Measurements from ENCODE around the gene PDZD2. TPM values are rescaled to one million over a fixed set of nuclear protein-coding genes. Genes with fewer than 3 reads are reported as not detected.
"Not testable (repeated sequence)": the region's sequence is repeated elsewhere in the genome, so short reads cannot be mapped to it uniquely, and the experiment has no call there.

Gene PDZD2
- total RNA-seq, 1 donor from 2014 or later = 81.5 TPM

DNA sequence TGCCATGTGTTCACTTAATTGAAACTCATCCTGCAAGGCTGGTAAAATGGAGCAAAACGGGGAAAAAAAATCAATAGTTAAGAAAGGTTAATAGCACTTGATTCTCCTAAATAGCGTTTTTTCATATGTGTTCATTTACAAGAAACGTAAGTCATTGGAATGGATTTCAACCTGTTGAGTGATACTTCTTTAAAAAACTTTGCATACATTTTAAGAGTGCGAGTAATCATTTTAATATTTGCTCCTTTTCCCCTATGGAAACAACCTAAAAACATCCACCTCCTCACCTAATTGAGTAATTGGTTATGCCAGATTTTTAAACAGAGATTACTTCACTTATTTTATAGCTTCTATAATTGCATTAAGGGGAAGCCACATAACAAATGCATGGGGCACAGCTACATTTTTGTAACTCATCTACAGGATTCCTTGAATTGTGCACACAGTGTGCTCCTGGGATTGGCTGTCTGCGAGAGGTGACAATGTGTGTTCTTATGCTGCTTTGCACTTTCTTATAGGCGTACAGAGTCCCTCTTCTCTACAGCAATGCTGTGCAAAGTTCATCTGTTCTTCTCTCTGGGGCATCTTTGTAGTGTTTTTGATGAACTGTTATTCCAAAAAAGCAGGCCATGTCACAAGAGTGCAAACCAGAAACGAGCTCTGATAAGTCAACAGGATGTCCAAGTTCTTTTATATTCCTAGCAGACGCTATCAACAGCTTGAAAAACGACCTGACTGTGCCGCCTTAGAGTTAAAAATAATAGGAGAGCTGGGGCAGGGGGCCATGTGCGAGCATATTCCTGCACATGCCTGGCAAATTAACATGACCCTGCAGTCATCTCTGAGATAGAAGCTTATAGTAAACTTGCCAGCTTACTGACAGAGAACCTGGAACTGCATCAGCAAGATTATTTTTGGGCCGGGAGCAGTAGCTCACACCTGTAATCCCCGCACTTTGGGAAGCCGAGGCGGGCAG is 417.2 kb downstream of the PDZD2 start:
- ATAC-seq (ENCODE audit: poor library complexity) (peak; percentile 70), DNase-seq (no peak)

DNA sequence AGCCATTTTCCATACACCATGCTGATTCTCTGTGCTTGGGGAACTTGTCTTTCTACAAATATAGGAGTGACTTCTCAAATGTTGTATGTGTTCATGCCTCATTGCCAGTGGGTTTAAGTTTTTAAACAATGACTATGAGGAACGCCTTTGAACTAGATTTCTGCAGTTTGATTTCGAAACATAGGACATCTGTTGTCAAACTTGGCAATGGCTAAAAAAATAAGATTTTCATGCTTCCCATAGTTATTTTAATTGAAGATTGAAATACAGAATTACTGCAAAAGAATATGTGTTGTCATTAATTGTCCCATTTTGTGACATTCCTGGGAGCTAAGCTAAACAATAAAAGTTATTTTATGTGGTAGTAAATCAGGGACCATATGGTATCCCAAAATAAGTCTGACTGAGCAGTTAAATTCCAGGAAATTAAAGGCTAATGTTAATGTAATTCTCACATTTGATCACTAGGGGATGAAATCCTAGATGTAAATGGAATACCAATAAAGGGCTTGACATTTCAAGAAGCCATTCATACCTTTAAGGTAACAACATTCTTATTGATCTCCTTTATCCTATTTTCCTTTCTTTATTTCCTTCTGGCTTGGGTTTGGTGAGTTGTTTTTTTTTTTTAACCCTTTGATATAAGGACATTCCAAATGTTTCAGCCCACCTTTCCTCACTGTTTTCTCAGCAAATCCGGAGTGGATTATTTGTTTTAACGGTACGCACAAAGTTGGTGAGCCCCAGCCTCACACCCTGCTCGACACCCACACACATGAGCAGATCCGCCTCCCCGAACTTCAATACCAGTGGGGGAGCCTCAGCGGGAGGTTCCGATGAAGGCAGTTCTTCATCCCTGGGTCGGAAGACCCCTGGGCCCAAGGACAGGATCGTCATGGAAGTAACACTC is 418.5 kb downstream of the PDZD2 start:
- no peak for DNase-seq
- no peak for ATAC-seq (ENCODE audit: poor library complexity)
- intact Hi-C loops (cut with DNase I) = no loop called here

More for the DNA sequence above, 417.2 kb downstream of the PDZD2 start:
- intact Hi-C loops (cut with DNase I) = no loop called here

GRCh38 chr5:32058101-32058500 is 419.2 kb downstream of the PDZD2 start:
- DNase-seq = no peak
- ATAC-seq (ENCODE audit: poor library complexity) = no peak

DNA sequence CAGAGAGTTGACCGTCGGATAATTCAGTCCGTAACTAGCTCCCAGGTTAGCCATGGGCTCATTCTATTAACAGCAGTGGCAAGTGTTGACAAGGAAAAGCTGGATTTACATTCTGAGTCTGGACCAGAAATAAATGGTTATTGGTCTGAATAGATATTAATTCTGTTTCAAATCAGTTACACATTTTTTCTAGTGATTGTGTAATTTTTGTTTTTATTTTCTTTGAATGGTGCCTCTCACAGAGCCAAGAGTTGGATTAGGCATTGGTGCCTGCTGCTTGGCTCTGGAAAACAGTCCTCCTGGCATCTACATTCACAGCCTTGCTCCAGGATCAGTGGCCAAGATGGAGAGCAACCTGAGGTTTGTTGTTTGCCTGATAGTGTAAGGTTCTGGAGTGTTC is 420.1 kb downstream of the PDZD2 start:
- no peak for ATAC-seq (ENCODE audit: poor library complexity)

More at GRCh38 chr5:32058101-32058500, 419.2 kb downstream of the PDZD2 start:
- intact Hi-C loops (cut with DNase I) = no loop called here

DNA sequence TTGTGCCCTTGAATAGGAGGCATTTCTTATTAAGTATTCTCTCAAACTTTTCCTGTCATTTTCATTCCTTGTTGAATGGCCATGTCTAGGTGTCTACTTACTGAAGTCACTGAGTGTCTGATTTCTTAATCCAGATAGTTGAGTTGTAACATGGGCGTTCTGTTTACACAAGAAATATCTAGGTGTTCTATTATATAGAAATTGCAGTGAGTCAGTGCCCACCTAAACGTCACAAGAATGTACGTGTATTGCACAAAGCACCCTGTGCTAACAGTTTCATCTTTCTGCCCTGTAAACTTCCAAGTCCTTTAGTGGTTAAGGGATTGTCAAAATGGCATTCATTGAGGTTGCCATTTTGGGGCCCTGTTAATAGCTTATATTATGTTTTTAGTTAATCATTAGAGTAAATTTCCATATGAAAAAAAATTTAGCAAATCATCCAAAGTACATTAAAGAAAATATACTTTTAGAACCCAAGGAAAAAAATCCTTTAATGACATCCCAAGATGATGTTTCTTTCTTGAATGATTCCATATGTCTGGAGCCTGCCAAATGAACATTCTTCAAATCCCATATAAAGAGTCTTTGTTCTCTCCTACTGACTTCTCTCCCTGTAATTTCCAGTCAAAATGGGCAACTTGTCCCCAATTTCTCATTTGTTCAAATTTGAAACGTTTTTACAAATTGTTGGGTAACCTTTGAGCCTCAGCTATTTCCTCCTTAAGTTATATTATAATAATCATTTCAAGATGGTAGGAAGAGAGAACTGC is 421.0 kb downstream of the PDZD2 start:
- intact Hi-C loops (cut with DNase I) = no loop called here
- DNase-seq = no peak
- no peak for ATAC-seq (ENCODE audit: poor library complexity)

More for the DNA sequence above, 420.1 kb downstream of the PDZD2 start:
- no peak for DNase-seq
- intact Hi-C loops (cut with DNase I) = no loop called here

DNA sequence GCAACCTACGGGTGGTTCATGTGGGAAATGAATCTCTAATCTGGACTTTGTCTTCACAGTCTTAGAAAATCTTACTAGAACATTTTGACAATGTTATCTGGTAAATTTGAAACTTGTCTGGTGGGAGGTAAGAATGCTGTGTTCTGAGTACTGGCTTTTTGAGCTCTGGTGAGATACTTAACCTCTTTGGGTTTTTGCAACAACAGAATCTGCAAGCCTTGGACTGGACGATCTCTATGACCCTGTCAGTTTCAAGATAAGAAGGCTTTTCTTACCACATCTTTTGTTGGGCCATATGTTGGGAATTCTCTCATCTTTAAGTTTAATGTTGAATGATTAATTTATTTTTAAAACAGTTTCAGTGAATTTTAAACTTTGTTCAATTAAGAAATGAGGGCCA is 422.3 kb downstream of the PDZD2 start:
- intact Hi-C loops (cut with DNase I) = no loop called here
- DNase-seq = no peak
- no peak for ATAC-seq (ENCODE audit: poor library complexity)

DNA sequence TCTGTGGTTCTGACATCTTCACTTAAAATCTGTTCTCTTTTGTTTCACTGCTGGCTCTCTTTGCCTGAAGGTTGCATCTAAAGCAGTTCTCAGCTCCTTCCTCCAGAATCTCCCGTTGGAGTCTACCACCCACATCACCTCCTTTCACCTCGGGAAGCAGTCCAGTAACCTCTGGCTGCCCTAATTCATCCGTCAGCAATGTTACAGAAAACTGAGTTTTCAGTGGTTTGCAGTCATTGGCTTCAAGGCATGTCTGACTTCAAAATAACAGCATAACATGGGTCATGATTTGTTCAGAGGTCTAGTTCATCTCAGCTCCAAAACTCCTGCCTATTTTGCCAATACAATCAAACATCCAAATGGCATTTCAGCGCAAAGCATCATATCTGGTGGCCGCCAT is 427.5 kb downstream of the PDZD2 start:
- intact Hi-C loops (cut with DNase I) = no loop called here
- DNase-seq = no peak
- no peak for ATAC-seq (ENCODE audit: poor library complexity)

- intact Hi-C loops (cut with DNase I) = no loop called here
- DNase-seq = no peak
- no peak for ATAC-seq (ENCODE audit: poor library complexity)
Measured at GRCh38 chr5:32067774-32068470, 429.0 kb downstream of the PDZD2 start.

GRCh38 chr5:32068561-32068960 is 429.6 kb downstream of the PDZD2 start:
- intact Hi-C loops (cut with DNase I) = no loop called here
- DNase-seq (no peak), ATAC-seq (ENCODE audit: poor library complexity) (no peak)

- no peak for ATAC-seq (ENCODE audit: poor library complexity)
- DNase-seq = no peak
- intact Hi-C loops (cut with DNase I) = no loop called here
Measured at GRCh38 chr5:32069396-32069795, 430.5 kb downstream of the PDZD2 start.

GRCh38 chr5:32071351-32071944 is 432.5 kb downstream of the PDZD2 start:
- no peak for ATAC-seq (ENCODE audit: poor library complexity)
- intact Hi-C loops (cut with DNase I) = no loop called here
- no peak for DNase-seq

DNA sequence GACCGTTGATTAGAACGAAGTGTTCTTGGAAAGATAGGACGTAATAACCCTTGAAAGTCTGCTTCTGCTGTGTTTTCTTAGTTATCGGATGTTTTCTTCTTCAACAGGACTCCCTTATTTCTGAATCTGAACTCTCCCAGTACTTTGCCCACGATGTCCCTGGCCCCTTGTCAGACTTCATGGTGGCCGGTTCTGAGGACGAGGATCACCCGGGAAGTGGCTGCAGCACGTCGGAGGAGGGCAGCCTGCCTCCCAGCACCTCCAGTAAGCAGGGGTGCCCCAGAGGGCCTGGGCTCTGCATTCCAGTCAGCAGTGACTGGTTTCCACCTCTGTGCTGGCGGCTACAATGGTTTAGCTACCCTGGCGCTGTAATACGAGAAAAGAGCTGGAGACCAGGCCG is 433.1 kb downstream of the PDZD2 start:
- intact Hi-C loops (cut with DNase I) = no loop called here
- no peak for ATAC-seq (ENCODE audit: poor library complexity)
- DNase-seq = no peak

GRCh38 chr5:32074401-32074800 is 435.5 kb downstream of the PDZD2 start:
- peak; percentile 55 for DNase-seq
- peak; percentile 19 for ATAC-seq (ENCODE audit: poor library complexity)
- intact Hi-C loops (cut with DNase I) = no loop called here

- intact Hi-C loops (cut with DNase I) = loop anchor here (5.0 kb wide), 1 partner anchor 250 kb away; no protein-coding TSS in a partner anchor
- ATAC-seq (ENCODE audit: poor library complexity) = peak; percentile 89
- DNase-seq = peak; percentile 67
Measured at GRCh38 chr5:32076699-32077695, 438.1 kb downstream of the PDZD2 start.

DNA sequence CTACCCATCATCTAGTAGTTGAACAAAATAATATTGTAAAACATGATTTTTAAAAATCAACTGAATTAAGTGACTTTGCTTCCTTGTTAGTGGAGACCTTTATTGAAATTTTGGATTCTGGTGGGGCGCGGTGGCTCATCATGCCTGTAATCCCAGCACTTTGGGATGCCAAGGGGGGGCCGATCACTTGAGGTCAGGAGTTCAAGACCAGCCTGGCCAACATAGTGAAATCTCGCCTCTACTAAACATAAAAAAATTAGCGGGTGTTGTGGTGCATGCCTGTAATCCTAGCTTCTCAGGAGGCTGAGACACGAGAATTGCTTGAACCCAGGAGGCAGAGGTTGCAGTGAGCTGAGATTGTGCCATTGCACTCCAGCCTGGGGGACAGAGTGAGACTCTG is 439.9 kb downstream of the PDZD2 start:
- ATAC-seq (ENCODE audit: poor library complexity); DNase-seq: not testable (repeated sequence)
- intact Hi-C loops (cut with DNase I) = loop anchor here (5.0 kb wide), 1 partner anchor 252 kb away; no protein-coding TSS in a partner anchor

DNA sequence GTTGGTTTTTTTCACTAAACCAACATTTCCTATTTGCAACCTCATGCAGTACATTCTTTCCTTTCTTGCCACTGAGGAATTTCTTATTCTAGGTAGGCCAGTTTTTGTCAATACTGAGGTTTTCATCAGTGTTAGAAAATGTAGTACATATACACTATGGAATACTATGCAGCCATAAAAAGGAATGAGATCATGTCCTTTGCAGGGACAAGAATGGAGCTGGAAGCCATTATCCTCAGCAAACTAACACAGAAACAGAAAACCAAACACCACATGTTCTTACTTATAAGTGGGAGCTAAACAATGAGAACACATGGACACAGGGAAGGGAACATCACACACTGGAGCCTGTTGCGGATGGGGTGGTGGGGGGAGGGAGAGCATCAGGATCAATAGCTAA is 441.6 kb downstream of the PDZD2 start:
- intact Hi-C loops (cut with DNase I) = not testable (repeated sequence)

More for the DNA sequence above, 441.6 kb downstream of the PDZD2 start:
- ATAC-seq (ENCODE audit: poor library complexity); DNase-seq: not testable (repeated sequence)

Data from Right ventricle myocardium superior (tissue), 1 donor.